GM19043 (cell line): Measurements from ENCODE around the gene PEAR1.

Source experiments
- ATAC-seq: cut with Tn5 transposase; IDR thresholded peaks from one replicate; pipeline ENCODE4 v1.9.1; 2021; ENCODE audit warnings: low read depth; ENCODE audit not compliant: unreplicated experiment

The PEAR1 gene

DNA sequence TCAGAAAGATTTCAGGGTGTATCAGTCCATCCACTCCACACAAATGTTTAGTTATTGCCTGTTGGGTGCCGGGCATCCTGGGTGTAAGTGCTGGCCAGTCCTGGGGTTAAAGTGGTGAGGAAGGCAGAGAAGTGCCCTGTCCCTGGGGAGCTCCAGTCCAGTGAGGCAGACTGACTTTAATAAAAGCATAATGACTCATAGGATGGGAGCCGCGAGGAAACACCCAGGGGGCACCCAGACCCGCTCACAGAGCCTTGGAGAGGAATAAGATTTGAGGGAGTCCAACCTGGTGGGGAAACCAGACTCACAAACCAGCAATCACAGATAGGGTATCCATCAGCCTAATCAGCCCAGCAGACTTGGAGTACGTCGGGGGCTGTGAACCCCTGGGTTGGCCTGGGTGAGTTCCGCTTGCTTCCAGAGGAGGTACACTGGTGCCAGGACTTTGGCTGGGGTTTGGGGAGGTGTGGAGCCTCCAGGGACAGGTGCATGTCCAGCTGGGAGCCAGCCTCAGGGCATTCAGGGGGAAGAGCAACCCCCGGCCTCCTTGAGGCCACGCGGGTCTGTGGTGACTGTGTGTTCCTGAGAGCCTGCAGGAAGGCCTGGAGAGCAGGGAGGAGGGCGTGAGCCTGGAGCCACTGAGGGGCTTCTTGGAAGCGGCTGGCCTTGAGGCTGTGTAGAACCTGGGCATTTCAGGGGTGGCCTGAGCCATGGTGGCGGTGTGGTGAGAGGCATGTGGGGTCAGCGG lies 3.7 kb downstream of the PEAR1 start:
- ATAC-seq: no peak

DNA sequence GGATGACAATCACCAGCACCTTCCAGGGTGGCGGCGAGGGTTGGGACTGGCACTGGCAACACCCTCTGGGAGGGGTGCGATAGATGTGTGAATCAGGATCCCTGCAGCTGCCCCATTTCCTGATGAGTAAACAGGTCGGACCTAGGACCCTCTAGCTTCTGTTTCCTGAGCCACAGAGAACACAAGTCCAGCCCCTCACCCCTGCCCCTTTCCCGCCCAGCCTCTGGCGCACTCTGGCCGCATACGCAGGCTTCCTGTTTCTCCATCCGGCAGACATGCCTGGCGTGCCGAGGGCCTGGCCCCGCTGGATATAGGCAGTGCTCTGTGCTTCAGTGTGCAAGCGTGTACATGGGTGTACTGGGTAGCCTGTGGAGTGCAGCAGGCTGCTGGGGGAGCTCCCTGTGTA lies 4.6 kb downstream of the PEAR1 start:
- no peak for ATAC-seq

- ATAC-seq: no peak
These were observed 5.6 kb downstream of the PEAR1 start for GRCh38 chr1:156898971-156899664.

DNA sequence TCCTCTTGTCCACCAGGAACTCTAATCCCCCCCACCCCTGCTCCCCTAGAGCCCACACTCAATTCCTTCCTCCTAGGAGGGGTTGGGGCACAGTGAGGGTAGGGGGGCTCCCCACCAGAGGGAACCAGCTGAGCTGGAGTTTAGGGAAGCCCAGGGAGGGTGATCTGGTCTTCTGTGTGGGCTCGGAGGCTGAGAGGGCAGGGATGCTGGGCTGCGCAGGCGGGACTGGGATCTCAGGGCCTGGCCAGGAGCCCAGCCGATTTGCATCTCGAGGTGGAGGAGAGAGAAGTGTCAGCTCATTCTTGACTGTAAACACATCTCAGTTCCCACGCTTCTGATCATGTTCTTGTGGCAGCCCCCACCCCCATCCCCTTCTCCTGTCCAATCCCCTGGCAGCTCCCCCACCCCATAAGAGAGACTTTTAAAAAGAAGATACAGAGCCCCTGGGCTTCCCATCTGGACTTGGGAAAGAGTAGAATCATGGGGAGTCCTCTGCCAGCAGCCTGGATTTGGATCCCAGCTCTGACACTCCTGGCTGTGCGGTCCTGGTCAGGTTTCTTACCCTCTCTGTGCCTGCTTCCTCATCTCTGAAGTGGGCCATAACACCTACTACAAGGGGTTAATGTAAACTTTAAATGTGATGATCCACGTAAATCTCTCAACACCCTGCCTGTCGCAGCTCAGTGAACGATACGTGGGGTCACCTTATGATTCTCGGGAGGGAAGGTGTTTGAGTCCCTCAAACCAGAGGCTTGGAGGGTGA lies 6.6 kb downstream of the PEAR1 start:
- no peak for ATAC-seq

GRCh38 chr1:156900896-156901589 lies 7.5 kb downstream of the PEAR1 start:
- ATAC-seq: no peak

GRCh38 chr1:156901590-156901900 lies 8.0 kb downstream of the PEAR1 start:
- no peak for ATAC-seq

- no peak for ATAC-seq
These were observed 8.7 kb downstream of the PEAR1 start for GRCh38 chr1:156901966-156902915.

DNA sequence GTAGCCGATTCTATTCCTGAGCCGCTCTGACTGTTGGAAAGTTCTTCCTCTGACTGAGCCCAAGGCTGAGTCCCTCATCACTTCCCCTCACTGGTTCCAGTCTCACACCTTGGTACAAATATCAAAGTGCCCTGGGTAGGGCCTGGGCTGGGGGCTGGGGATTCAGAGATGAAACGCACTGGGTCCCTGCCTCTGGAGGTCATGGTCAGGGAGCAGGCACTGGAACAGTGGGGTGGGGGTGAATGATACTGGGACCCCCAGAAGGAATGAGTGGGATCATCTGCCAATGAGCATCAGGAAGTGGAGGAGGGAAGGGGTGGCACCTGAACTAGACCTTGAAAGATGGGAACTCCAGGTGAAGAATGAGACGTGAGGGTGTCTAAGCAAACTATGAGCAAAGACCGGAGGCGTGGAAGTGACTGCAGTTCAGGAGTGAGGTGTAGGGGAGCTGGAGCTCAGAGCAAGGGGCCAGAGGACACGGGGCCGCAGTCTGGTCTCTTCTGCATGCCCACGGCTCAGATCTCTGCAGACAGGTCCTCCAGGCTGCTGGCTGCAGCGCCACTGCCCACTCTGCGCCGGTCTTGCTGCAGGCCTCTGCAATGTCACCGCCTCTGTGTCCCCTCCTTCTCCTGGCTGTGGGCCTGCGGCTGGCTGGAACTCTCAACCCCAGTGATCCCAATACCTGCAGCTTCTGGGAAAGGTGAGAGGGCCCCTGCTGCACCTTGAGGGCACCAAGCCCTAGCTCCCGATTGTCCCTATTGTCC lies 10.0 kb downstream of the PEAR1 start:
- no peak for ATAC-seq

DNA sequence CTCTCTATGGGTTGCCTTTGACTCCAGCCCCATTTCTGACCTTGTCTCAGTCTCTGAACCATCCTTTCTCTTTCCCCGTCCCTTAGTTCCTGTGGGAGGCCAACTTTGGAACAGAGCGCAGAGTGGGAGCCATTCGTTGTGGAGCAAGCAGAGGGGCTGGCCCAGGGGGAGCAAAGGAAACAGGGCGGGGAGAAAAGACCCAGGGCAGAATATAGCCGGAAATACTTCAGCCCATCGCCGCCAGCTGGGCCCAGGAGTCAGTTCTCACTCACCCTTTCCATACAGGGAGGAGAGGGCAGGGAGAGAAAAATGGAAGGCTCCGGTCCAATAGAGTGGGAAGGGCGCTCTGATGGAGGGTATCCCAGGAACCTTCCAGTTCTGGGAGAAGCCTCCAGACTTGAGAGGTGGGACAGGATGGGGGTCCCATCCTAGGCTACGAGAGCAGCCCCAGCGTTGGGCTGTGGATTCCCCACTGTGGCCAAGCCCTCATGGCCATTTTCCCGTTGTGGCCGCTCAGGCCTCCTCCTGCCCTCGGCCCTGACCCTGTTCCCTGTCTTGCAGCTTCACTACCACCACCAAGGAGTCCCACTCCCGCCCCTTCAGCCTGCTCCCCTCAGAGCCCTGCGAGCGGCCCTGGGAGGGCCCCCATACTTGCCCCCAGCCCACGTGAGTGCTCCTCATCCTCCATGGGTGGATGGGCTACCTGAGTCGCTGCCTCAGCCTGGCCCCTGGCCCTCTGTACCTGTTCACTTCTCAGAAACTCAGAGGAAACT lies 10.9 kb downstream of the PEAR1 start:
- no peak for ATAC-seq

DNA sequence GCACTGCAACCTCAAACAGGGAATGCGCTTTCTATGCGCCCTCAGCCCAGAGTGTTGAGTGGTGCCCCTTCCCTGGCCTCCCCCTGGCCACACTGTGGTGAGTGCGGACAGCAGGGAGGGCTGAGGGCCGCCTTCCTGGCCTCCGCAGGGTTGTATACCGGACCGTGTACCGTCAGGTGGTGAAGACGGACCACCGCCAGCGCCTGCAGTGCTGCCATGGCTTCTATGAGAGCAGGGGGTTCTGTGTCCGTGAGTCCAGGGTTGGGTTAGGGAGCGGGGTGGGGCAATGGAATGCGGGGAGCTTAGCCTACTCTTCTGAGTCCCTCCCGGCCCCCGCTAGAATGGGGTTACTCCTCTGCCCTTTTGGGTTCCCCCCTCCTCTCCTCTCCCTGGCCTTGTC lies 11.7 kb downstream of the PEAR1 start:
- ATAC-seq: no peak

GRCh38 chr1:156905651-156906050 lies 12.1 kb downstream of the PEAR1 start:
- no peak for ATAC-seq

- no peak for ATAC-seq
These were observed 12.8 kb downstream of the PEAR1 start for GRCh38 chr1:156906206-156906906.

DNA sequence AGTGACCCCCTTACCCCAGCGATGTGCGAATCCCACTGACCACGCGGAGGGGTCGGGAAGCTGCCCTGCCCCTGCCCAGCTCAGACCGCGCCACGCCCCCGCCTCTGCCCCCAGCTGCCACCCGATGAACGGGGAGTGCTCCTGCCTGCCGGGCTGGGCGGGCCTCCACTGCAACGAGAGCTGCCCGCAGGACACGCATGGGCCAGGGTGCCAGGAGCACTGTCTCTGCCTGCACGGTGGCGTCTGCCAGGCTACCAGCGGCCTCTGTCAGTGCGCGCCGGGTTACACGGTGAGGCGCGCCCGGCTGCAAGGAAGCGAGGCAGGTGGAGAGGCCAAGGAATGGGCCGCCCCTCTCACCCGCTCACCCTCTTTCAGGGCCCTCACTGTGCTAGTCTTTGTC lies 15.0 kb downstream of the PEAR1 start:
- ATAC-seq: no peak

DNA sequence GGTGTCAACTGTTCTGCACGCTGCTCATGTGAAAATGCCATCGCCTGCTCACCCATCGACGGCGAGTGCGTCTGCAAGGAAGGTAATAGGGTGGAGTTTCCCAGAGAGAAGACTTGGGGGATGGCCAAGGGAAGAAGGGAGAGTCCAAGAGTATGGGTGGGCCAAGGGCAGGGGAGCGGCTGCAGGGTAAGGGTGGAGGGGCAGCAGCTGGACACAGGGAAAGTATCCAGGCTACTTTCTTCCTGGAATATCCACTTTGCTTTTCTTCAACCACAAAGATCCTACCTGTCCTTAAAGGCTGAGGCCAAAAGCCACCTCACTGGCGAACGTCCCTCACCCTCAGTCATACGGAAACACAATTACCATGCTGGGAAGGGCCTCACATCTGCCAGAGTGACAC lies 15.4 kb downstream of the PEAR1 start:
- no peak for ATAC-seq

DNA sequence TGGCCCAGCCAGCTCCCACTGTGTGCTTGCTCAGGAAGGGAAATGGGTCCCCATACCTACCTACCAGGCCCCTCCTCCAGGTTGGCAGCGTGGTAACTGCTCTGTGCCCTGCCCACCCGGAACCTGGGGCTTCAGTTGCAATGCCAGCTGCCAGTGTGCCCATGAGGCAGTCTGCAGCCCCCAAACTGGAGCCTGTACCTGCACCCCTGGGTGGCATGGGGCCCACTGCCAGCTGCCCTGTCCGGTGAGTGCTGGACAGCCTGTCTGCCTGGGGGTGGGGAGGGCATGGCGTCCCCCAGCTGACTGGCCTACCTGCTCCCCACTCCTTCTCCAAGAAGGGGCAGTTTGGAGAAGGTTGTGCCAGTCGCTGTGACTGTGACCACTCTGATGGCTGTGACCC lies 16.2 kb downstream of the PEAR1 start:
- no peak for ATAC-seq

GRCh38 chr1:156910309-156910782 lies 16.8 kb downstream of the PEAR1 start:
- ATAC-seq: no peak

DNA sequence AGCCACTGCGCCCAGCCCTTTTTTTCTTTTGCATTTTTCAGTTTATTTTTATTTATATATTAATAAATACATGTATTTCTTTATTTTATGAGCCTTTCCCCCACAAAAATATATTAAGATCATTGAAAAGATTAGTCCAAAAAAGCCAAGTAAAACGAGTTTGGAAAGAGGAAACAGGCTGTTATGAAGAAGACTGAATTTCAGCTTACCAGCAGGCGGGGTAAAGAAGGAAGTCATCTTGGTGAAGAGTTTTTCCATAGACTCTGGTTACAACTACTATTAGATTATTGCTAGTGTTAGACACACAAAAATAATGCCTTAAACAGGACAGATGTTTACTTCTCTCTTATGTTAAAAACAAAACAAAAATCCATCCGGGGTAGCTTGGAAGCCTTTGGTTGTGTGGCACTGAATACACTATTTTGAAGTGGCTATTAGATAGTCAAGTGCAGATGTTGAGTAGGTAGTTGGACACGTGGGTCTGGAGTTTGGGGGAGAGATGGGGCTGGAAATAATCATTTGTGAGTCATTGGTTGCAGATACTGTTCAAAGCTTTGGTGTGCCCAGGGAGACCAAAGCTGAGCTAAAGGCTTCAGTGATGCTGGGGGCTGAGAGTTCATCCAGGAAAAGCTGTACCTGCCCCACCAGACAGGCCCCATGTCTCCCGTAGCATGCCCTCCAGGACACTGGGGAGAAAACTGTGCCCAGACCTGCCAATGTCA lies 18.2 kb downstream of the PEAR1 start:
- ATAC-seq: no peak
